OCI-LY7 (cell line): ENCODE measurements around the gene SYNGAP1. TPM values are rescaled to one million over a fixed set of nuclear protein-coding genes. Genes with fewer than 3 reads are reported as not detected.
"Not testable (repeated sequence)": the region's sequence is repeated elsewhere in the genome, so short reads cannot be mapped to it uniquely, and the experiment has no call there.

ENCODE experiments used
- BruUV-seq: library from RNA; stranded (reverse); fragments of 400-500 nt; replicated peaks from 2 replicates; lab custom pipeline; 2021; lab: Mats Ljungman, UMichigan
- CTCF ChIA-PET: fragments of 300-600 bp; sonication (Branson Sonifier 250); formaldehyde crosslinking; loops from one replicate; lab custom pipeline; 2022; ENCODE audit warnings: antibody characterized with exemption; ENCODE audit not compliant: unreplicated experiment; lab: Charles Lee
- POLR2A ChIA-PET: fragments of 300-600 bp; sonication (Branson Sonifier 250); formaldehyde crosslinking; loops from one replicate; lab custom pipeline; 2022; ENCODE audit warnings: antibody characterized with exemption; lab: Charles Lee
- DNase-seq: peaks from one replicate; pipeline ENCODE4 v3.0.0-alpha.2; 2015; ENCODE audit warnings: low spot score
- H2AFZ ChIP-seq: fragments of 200-600 bp; sonication (generic), shearing (Covaris generic); 2 replicates; pipeline ENCODE4 v1.6.1; 2014; ENCODE audit warnings: mild to moderate bottlenecking, antibody characterized with exemption, low read length, moderate library complexity
- H3K27ac ChIP-seq: fragments of 200-600 bp; sonication (generic); 2 replicates; pipeline ENCODE4 v1.5.1; 2014; ENCODE audit warnings: mixed run types, low read depth, mild to moderate bottlenecking, moderate library complexity, low read length, inconsistent platforms; ENCODE audit not compliant: poor library complexity, severe bottlenecking
- H3K36me3 ChIP-seq: fragments of 200-600 bp; sonication (generic); 2 replicates; pipeline ENCODE4 v1.6.1; 2014; ENCODE audit warnings: mild to moderate bottlenecking, antibody characterized with exemption, low read length, moderate library complexity, mixed read lengths; ENCODE audit not compliant: insufficient read depth
- H3K4me1 ChIP-seq: fragments of 200-600 bp; sonication (generic); 2 replicates; pipeline ENCODE4 v1.5.1; 2014; ENCODE audit warnings: mild to moderate bottlenecking, low read length; ENCODE audit not compliant: insufficient read depth, poor library complexity, severe bottlenecking
- H3K4me2 ChIP-seq: fragments of 200-600 bp; sonication (generic); 2 replicates; pipeline ENCODE4 v1.6.1; 2014; ENCODE audit warnings: mild to moderate bottlenecking, low read length
- H3K4me3 ChIP-seq: fragments of 200-600 bp; sonication (generic); 2 replicates; pipeline ENCODE4 v1.5.1; 2014; ENCODE audit warnings: mild to moderate bottlenecking, low read depth, low read length; ENCODE audit not compliant: poor library complexity, severe bottlenecking
- H3K79me2 ChIP-seq: fragments of 200-600 bp; sonication (generic); 2 replicates; pipeline ENCODE4 v1.6.1; 2016; ENCODE audit warnings: low read depth, mild to moderate bottlenecking, low read length, moderate library complexity, mixed read lengths; ENCODE audit not compliant: insufficient read depth
- H3K9me2 ChIP-seq: fragments of 200-600 bp; sonication (generic); 2 replicates; pipeline ENCODE4 v1.6.1; 2016; ENCODE audit warnings: mild to moderate bottlenecking, low read length, mixed read lengths; ENCODE audit not compliant: insufficient read depth
- H3K9me3 ChIP-seq: fragments of 200-600 bp; sonication (generic); 2 replicates; pipeline ENCODE4 v1.6.1; 2014; ENCODE audit warnings: mild to moderate bottlenecking, mixed run types, low read length, mixed read lengths
- H4K20me1 ChIP-seq: fragments of 200-600 bp; sonication (generic); 2 replicates; pipeline ENCODE4 v1.6.1; 2014; ENCODE audit warnings: mild to moderate bottlenecking, antibody characterized with exemption, low read length, moderate library complexity, mixed read lengths; ENCODE audit not compliant: insufficient read depth
- CTCF ChIP-seq: fragments of 200-600 bp; sonication (generic); conservative IDR thresholded peaks from 2 replicates; pipeline ENCODE4 v1.5.1; 2014; ENCODE audit warnings: mild to moderate bottlenecking, antibody characterized with exemption, low read length, moderate library complexity, mixed read lengths
- EZH2phosphoT487 ChIP-seq: fragments of 200-600 bp; sonication (generic); IDR thresholded peaks from 2 replicates; pipeline ENCODE4 v1.6.1; 2018; ENCODE audit warnings: low read depth, borderline replicate concordance, mild to moderate bottlenecking, mixed run types, antibody characterized with exemption, low read length, moderate library complexity, mixed read lengths
- intact Hi-C: fragments of 100-400 bp; cut with micrococcal nuclease; formaldehyde crosslinking; loops from one replicate; pipeline ENCODE4 v1.10.0; 2022; ENCODE audit not compliant: unreplicated experiment
- total RNA-seq, 2 experiments: library from RNA; depleted of rRNA in 1 of 2; stranded (reverse); fragments of >200 nt in 1 of 2; shearing (Covaris generic) in 1 of 2; gene quantifications; 2 replicates each; pipeline ENCODE4 v1.2.3, GENCODE V29; 2014 to 2022

Gene SYNGAP1
- total RNA-seq, 2 experiments from 2014 or later = 5.6 to 30.7 TPM

DNA sequence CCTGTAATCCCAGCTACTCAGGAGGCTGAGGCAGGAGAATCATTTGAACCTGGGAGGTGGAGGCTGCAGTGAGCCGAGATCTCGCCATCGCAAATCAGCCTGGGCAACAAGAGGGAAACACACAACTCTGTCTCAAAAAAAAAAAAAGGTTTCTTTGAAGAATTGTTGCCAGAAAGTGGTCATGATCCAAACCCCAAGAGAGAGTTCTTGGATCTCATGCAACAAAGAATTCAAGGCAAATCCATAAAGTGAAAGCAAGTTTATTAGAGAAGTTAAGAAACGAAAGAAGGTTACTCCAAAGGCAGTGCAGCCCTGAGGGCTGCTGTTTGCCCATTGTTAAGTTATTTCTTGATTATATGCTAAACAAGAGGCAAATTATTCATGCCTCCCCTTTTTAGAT lies 42.7 kb upstream of the SYNGAP1 start:
- Histone ChIP-seq H3K4me1 (peaks cover 10% of the 10 kb centered on the region), H4K20me1 (no peaks in the 10 kb centered on the region), H2AFZ (no peak overlapping the region), H3K9me2 (no peaks in the 10 kb centered on the region), H3K4me2 (no peak overlapping the region), H3K4me3 (no peak overlapping the region), H3K79me2 (no peaks in the 10 kb centered on the region), H3K36me3 (no peaks in the 10 kb centered on the region), H3K27ac (no peak overlapping the region), H3K9me3 (no peaks in the 10 kb centered on the region)
- intact Hi-C loops = no loop called here
- TF ChIP-seq EZH2phosphoT487 (no peak), CTCF (no peak)
- CTCF ChIA-PET = no interaction called here
- POLR2A ChIA-PET = no interaction called here
- DNase-seq = no peak
- no TSS peak for BruUV-seq

DNA sequence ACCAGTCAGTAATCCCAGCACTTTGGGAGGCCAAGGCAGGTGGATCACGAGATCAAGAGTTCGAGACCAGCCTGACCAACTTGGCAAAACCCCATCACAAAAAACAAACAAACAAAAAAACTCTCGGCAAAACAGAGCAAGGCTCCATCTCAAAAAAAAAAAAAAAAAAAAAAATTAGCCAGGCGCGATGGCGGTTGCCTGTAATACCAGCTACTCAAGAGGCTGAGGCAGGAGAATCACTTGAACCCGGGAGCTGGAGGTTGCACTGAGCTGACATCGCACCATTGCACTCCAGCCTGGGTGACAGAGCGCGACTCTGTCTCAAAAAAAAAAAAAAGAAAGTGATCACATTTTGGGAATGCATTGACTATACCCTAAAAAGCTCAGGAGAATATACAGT lies 40.7 kb upstream of the SYNGAP1 start:
- DNase-seq, intact Hi-C loops, H3K9me3 ChIP-seq, POLR2A ChIA-PET, H3K36me3 ChIP-seq, H3K4me3 ChIP-seq, H3K9me2 ChIP-seq, CTCF ChIA-PET, H3K79me2 ChIP-seq, H3K4me2 ChIP-seq, H3K4me1 ChIP-seq, H4K20me1 ChIP-seq, H2AFZ ChIP-seq, BruUV-seq, H3K27ac ChIP-seq: not testable (repeated sequence)

GRCh38 chr6:33380272-33380981 lies 39.4 kb upstream of the SYNGAP1 start:
- Histone ChIP-seq H3K9me2 (no peaks in the 10 kb centered on the region), H3K4me1 (no peaks in the 10 kb centered on the region), H3K27ac (no peak overlapping the region), H4K20me1 (no peaks in the 10 kb centered on the region), H3K9me3 (no peaks in the 10 kb centered on the region), H2AFZ (no peak overlapping the region), H3K4me2 (no peak overlapping the region), H3K4me3 (no peak overlapping the region), H3K36me3 (no peaks in the 10 kb centered on the region), H3K79me2 (no peaks in the 10 kb centered on the region)
- intact Hi-C loops = no loop called here
- TF ChIP-seq EZH2phosphoT487 (no peak), CTCF (no peak)
- CTCF ChIA-PET = no interaction called here
- POLR2A ChIA-PET = no interaction called here
- BruUV-seq = no TSS peak
- DNase-seq = no peak
